Cerebellar cortex (tissue), 1 donor: Measurements from ENCODE around the gene LRRC55.

Experiments used
- DNase-seq: peaks from one replicate; pipeline ENCODE4 v3.0.0-alpha.2; 2015; ENCODE audit warnings: low spot score

Gene LRRC55, protein sequence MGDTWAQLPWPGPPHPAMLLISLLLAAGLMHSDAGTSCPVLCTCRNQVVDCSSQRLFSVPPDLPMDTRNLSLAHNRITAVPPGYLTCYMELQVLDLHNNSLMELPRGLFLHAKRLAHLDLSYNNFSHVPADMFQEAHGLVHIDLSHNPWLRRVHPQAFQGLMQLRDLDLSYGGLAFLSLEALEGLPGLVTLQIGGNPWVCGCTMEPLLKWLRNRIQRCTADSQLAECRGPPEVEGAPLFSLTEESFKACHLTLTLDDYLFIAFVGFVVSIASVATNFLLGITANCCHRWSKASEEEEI

DNA sequence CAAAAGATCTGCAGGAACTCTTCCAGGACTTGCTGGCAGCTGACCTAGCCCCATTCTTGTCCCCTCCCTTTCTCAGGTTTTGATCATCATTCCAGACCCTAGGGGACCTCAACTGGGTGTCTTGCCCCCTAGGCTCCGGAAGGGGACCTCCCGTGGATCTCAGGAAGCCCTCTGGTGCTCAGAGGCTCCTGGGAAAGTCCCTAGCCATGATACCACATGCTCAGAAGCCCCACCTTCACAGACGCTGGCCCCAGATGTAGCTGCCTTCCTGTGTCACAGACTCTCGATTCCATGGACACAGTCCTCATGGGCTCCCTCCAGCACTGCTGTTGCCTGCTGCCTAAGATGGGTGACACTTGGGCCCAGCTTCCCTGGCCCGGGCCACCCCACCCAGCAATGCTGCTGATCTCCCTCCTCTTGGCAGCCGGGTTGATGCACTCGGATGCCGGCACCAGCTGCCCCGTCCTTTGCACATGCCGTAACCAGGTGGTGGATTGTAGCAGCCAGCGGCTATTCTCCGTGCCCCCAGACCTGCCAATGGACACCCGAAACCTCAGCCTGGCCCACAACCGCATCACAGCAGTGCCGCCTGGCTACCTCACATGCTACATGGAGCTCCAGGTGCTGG, at the start of gene LRRC55:
Gene LRRC55 (plus strand): TSS at position 276 of the 628 bp plus-strand sequence. CDS start 70 bp downstream, at position 346.
- DNase-seq, result no peak

DNA sequence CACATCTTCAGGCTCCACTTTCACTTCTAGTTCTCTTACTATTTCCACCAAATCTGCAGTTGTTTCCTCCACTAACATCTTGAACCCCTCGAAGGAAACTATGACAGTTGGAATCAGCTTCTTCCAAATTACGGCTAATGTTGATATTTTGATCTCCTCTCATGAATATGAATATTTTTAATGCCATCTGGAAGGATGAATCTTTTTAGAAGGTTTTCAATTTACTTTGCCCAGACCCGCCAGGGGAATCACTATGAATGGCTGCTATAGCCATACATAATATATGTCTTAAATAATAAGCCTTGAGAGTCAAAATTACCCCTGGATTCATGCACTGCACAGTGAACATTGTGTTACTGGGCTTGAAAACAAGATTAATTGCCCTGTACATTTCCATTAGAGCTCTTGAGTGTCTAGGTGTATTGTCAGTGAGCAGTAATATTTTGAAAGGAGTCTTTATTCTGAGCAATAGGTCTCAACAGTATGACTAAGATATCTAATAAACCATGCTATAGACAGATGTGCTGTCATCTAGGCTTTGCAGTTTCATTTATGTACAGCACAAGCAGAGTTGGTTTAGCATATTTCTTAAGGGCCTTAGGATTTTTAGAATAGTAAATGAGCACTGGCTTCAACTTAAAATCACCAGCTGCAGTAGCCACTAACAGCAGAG, 48.3 kb upstream of the LRRC55 start:
- no peak for DNase-seq

DNA sequence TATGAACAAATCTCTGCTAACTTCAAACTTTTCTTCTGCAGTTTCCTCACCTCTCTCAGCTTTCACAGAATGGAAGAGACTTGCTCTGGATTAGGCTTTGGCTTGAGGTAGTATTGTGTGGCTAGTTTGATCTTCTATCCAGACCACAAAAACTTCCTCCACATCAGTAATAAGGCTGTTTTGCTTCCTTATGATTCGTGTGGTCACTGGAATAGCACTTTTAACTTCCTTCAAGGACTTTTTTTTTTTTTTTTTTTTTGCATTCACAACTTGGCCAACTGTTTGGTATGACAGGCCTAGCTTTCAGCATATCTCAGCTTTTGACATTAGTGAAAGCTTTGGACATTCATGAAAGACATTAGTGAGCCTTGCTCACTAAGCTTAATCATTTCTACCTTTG, 47.5 kb upstream of the LRRC55 start:
- DNase-seq, result no peak

DNA sequence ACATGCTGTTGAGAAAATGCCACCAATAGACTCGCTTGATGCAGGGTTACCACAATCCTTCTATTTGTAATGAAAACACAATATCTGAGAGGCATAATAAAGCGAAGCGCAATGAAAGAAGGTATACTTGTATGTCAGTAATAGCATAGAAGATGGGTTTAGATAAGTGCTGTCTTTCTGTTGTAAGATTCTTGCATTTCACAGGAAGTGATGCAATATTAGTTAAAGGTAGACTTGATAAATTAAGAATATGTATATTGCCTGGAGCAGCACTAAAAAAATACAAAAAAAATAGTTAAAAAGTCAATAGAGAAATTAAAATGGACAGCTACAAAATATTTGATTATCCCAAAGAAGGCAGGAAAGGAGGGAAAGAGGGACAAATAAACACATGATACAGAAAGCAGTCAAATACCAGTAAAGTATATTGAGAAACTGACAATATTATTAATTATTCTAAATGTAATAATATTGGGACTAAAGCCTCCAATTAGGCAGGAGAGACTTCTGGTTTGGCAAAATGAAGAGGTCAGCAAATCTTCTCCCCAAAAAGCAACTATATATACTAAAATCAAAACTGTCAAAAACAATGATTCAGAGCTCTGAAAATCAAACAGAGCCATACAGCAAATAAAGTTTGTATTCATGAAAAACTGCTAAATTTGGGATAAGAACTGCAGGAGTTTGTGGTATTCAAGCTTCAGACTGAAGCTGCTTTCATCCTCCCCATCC, 46.6 kb upstream of the LRRC55 start:
- no peak for DNase-seq

DNA sequence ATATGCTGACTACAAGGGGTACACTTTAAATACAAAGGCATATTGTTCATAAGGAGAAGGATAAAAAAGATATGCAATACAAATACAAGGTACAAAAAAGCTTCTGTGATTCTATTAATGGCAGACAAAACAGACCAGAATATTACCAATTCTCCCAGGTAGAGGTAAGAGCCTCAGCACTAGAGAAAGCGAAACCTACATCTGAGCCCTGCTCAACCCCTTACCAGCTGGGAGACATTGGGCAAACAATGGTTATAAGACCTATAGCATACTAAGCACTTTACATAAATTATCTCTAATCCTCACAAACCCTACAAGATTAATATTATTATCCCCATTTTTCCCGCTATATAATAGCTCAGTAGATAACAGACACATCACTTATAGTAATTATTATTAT, 41.2 kb upstream of the LRRC55 start:
- DNase-seq, result no peak

DNA sequence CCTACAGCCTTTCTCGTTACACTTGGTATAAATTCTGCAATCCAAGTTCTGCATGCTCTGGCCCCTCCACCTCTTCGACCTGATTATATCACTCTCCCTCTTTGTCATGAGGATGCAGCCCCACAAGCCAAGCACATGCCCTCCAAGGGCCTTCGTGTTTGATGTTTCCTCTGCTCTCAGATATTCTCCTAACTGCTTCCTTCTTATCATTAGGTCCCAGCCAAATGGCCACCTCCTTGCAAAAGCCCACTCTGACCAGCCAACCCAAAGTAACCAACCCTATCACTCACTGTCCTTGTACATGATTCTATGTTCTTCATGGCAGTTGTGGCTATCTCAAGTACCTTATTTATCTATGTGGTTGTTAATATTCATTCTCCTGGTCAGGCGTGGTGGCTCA, 38.3 kb upstream of the LRRC55 start:
- DNase-seq, result no peak

DNA sequence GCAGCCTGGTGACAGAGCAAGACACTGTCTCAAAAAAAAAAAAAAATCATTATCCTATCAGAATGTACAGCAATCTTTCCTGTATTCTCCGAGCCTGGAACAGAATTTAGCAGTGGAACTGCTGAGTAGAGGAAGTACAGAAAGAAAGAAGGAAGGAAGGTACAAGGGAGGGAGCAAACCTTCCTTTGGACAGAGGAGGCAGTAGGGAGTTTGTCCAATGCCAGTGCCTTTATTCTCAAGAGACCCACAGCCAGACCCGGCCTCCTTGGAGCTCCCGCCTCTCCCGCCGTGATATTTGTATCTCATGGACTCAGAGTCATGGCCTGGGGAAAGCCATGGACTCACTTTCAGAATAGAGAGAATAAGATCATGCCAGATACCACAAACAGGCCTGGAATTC, 37.7 kb upstream of the LRRC55 start:
- DNase-seq, result no peak

DNA sequence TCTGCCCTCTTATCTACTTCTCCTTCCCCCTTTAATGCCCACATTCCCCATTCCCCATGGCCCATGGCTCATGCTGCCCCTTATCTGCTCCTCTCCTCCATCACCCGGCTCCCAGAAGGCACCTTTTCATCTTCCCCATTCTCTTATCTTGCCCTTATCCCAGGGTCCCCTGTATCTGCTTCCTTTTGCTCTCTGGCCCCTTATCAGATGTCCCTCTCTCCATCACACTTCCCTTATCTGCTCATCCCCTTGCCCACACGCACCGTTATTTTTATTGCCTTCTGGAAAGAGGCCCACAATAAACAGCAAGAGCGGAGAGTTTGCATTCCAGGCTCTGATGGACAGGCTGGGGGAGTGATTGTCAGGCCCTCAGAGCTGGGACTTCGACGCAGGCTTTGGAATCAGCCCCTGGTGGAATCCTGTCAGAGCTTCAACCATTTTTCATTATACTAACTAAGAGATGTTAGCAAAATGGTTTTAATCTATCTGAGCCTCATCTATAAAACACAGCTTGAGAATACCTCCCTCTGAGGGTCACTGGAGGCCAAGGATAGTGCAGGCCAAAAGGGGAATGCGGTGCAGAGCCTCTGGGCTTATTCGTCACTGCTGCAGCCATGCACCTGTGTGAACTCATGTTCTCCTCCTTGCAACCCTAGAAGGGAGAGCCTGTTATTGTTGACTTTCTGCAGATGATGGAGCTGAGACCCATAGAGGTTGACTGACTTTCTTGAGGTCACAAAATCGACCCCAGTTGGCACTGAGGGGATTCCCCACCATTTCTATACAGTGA, 37.0 kb upstream of the LRRC55 start:
- no peak for DNase-seq

DNA sequence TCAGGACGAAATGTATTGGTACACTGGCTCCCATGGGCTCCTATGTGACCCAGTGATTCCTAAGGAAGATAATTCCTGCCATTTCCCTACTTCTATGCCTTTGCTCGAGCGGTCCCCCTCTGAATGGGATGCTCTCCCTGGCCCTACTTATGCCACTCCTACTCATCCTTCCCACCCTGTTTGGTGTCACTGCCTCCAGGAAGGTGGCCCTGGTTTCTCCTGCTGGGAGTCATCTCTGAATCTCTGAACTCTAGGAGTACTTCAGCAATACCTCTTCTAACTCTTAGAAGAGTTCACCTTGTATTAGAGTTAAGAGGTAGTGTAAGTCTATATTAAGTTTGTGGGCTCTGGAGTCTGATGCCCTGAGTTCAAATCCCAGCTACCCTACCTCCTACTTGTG, 35.5 kb upstream of the LRRC55 start:
- DNase-seq, result no peak

DNA sequence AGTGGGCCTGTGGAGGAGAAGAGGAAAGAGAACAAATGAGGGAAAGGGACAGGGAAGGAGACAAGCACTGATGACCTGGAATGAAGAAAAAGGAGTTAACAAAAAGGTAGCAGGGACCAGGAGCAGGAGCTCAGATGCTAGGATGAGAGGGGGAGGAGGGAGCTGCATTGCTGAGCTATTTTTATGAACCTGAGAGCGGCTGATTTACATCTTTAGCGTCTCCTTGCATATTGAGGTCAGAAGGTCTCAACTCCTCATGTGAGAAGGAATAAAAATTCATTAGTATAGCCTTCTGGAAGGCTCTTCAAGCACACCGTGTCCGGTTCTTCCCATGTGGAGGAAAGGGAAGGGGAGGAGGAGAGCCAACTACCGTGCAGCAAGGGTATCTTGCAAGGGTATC, 33.1 kb upstream of the LRRC55 start:
- no peak for DNase-seq

DNA sequence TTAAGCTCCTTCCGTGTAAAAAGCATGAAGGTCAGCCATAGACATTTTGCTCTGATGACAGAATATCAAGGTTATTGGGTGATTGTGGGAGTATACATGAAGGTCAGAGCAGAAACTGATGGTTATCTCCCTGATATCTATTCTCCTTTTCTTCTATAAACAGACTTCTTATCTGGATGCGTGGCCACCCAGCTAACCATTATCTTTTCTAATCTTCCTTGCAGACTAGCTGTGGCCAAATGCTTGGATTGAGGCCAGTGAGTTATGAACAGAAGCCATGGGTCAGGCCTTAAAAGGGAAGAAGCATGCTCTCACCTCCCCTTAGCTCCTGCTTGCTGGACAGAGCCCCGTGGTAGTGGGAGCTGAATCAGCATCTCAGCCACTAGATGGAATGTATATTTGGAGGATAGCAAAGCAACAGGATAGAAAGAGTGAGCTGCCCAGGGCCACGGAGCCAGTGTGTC, 31.3 kb upstream of the LRRC55 start:
- no peak for DNase-seq

DNA sequence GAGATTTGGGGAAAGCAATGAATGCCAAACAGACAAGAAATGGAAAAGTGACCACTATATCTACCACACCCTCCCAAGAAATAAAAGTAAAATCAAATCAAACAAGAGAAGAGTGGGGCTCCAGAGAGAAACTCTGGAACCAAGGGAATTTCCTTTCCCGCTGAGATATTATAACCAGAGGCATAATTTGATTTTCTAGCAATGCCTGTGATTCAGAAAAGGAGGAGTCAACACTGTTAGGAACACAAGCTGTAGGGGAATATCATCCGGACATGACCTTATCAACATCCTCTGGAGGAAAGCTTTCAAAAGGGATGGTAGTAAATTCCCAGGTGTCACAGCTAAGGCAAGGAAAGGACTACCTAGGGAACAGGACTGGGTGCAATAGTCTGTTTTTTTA, 29.6 kb upstream of the LRRC55 start:
- no peak for DNase-seq

DNA sequence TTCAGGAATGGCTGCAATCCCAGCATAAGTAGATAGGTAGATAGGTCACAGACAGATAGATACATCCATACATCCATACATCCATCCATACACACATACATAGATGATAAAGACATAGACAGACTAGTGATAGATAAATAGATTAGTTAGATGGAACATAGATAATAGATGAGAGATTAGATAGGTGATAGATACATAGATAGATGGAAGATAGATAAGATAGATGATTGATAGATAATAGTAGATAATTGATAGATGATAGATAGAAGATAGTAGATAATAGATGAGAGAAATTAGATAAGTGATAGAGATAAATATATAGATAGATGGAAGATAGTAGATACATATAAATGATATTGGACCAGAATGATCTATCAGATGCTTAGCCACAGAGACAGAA, 28.3 kb upstream of the LRRC55 start:
- no peak for DNase-seq

DNA sequence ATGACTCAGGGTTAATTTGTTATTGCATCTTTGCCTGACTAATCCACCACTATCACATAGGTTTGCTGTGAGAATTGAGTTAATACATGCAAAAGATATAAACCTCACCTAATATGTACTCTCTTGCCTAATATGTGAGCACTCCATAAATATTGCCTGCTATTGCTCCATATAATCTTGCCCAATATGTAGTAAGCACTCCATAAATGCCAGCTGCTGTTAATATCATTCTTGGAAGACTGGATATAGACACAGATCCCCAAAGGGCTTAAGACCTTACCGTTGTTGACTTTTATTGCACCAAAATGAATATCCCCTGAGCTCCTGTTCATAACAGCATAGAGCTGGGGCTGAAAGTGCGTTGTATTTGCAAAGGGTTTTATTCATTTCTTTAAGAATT, 27.0 kb upstream of the LRRC55 start:
- DNase-seq, result no peak

DNA sequence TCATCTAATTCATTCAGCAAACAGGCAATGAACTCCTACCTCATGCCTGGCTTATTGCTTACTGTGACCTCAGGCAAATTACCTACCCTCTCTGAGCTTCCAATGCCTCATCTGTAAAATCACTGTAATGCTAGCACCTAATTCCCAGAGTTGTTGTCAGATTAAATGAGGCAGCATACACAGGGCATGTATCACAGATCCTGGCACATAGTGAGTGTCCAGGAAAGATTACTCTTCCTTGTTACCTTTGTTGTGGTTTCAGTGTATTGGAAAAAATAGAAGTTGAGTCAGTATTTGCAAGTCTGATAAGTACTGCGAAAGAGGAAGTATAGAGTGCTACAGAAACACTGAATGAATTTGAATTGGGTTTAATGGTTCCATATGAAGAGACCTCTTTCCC, 26.4 kb upstream of the LRRC55 start:
- no peak for DNase-seq

DNA sequence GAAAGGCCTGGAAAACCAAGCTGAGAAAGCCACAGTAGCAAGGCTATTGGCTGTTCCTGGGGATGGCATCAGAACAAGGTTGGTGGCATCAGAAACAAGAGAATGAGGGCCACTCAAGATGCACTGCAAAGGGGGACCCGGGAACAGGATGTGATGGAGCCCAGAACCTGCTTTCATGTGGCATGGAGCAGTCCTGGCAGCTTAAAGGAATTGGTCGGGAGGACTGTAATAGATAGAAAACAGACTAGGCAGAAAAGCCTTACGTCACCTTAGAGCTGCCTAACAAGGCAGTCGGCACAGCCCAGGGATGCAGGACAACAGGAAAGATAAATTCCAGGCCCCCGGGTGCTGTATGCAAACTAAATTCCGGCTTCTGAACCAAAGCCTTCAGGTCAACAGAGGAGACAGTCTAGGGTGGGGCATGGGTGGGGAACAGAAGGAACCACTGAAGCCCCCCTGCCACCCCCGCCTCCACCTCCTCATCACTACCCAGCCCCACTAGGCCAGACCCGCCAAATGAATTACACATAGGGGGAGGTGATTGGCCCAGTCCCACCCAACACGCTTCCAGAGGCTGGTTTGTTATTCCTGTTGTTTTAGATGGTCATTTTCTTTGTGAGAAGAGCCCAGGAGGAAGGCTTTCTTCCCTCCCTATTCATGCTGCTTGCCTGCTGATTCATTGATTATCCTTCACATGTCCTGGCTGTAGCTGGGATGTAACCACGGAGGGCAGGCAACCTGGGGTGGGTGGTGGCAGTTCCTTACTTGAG, 25.7 kb upstream of the LRRC55 start:
- no peak for DNase-seq

DNA sequence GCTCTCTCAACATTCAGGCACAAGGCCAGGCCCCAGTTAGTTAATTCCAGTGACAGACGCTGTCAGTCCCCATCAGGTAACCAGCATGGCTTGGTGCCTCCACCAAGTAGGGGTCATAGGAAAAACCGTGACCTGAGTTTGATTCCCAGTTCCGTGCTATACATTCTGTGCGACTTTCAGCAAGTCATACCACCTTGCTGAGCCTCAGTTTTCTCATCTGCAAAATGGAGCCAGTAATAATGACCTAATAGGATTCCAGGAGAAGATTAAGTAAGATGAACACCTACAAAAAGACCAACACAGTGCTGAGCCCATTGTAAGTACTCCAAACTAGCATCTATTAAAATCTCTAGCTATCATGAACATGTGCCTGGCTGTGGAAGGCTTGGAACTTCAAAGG, 24.8 kb upstream of the LRRC55 start:
- no peak for DNase-seq

DNA sequence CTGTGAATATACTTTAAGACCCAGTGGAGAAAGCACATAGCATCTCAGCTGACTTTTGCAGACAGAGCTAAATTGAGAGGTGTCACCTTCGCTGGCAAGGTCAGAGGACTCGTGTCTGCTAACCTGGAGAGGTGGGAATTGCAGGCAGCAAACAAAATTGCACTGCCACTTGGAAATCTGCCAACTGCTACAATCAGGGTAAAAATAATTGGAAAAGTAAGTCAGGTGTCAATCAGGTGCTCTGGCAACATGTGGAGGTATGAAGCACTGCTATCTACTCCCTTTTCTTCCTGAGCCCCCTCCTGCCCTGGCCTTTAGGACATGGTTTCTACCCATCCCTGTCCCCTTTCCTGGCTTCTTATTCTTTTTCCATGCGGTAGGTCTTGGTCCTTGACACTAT, 24.1 kb upstream of the LRRC55 start:
- no peak for DNase-seq

DNA sequence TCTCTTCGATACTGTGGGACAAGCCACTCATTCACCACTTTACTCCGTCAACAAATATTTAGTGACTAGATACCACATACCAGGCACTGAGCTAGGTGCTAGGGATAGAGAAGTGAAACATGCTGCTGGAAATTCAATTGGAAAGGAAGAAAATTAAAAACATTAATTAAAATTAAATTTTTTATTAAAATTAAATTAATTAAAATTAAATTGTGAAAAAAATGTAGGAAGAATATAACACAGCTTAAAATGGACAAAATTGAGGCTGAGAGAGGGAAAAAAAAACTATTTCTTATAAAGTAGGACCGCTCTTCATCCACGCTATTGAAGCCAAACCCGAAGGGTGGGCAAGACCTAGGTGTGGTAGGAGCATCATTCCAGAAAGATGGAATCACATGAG, 23.6 kb upstream of the LRRC55 start:
- DNase-seq, result no peak

DNA sequence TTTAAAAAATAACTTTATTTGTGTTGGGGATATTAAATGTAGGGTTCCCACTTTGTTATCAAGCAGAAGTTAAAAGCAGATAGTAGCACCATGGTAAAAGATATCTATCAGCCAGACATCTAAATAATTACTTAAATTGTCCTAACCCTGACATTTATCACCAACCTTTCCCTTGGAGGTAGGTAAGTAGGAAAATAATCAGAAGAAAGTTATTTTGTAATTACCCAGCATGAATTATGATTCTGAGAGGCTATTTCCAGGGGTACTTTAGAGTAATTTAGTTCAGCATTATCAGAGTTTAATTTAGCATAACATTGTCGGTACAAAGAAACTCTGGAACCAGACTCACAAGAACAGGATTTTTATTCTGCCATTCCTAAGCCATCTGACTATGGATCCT, 23.2 kb upstream of the LRRC55 start:
- DNase-seq, result no peak

DNA sequence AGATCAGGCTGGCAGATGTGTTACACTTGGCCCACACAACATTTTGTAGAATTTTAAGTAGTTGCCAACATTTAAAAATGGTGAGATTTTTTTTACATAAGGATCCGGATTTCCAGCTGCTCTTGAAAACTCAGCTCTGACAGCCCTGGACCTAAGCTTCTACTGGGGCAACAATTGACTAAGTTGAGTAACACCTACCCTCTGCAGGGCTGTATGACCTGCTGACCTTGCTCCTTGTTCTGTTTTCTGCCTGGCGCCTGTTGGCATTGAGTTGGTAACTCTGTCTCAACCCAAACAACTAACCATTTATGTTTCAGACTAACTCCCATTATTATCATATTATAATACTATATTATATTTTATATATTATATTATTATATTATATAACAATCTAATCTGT, 21.1 kb upstream of the LRRC55 start:
- no peak for DNase-seq
